SH-SY5Y (cell line): ENCODE results near the gene NEDD4L.

ENCODE experiments used
- GATA2 ChIP-seq: IDR thresholded peaks from 2 replicates; pipeline ENCODE4 v1.6.1; 2011; ENCODE audit warnings: mild to moderate bottlenecking, low read depth, low read length
- GATA3 ChIP-seq: IDR thresholded peaks from 2 replicates; pipeline ENCODE4 v1.6.1; 2011; ENCODE audit warnings: low read depth, mild to moderate bottlenecking, low read length, moderate library complexity

The NEDD4L gene

DNA sequence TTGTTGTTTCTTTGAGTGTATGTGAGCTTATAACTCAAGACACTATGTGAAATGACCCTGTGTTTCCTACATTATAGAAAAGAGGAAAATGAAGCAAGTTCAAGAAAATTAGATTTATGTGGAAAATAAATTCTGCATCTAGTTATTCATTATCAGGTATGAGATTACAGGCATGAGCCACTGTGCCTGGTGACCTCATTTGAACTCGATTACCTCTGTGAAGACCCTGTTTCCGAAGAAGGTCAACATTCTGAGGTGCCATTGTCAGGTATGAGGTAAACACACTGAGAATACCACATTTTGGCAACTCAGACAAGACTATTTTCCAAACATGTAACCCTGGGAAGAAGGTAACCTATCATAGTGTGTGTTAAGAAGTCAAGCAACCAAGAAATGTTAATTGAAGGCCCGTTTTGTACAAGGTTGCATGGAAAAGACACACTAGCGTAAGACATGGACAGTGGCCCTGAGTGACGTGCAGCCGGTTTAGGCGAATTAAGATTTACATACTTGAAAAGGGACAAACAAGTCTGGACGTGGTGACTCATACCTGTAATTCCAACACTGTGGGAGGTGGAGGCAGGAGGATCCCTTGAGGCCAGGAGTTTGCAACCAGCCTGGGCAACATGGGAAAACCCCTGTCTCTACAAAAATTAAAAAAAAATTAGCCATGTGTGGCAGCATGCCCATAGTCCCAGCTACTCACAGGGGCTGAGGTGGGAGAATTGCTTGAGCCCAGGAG is 186.6 kb downstream of the NEDD4L start:
- TF ChIP-seq GATA3 = no peak
- no peak for TF ChIP-seq GATA2

- no peak for TF ChIP-seq GATA2
- TF ChIP-seq GATA3 = no peak
Measured at GRCh38 chr18:58231930-58232329, 187.9 kb downstream of the NEDD4L start.

DNA sequence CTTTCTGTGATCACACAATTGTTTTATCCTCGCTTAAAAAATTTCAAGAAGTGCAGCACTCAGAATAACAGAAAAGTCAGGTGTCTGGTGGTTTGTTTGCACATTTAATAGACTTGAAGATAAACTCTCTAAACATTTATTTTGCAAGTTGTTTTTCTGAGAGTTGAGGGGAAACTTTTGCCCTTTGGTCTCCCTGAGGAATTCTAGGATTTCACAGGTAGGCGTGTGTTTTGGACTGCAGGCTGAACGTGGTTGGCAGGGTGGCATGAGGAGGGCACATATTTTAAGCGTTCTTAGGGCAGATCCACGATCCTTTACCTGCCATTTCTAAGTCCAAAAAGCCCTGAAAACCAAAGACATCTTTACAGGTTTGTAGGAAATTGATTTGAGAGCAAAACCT is 188.6 kb downstream of the NEDD4L start:
- no peak for TF ChIP-seq GATA3
- no peak for TF ChIP-seq GATA2

GRCh38 chr18:58234359-58234741 is 190.3 kb downstream of the NEDD4L start:
- TF ChIP-seq GATA2 = no peak
- no peak for TF ChIP-seq GATA3

- TF ChIP-seq GATA2 = no peak
- TF ChIP-seq GATA3 = no peak
Measured at GRCh38 chr18:58235001-58235436, 191.0 kb downstream of the NEDD4L start.

- TF ChIP-seq GATA2 (no peak), GATA3 (no peak)
Measured at GRCh38 chr18:58239879-58240278, 195.9 kb downstream of the NEDD4L start.

DNA sequence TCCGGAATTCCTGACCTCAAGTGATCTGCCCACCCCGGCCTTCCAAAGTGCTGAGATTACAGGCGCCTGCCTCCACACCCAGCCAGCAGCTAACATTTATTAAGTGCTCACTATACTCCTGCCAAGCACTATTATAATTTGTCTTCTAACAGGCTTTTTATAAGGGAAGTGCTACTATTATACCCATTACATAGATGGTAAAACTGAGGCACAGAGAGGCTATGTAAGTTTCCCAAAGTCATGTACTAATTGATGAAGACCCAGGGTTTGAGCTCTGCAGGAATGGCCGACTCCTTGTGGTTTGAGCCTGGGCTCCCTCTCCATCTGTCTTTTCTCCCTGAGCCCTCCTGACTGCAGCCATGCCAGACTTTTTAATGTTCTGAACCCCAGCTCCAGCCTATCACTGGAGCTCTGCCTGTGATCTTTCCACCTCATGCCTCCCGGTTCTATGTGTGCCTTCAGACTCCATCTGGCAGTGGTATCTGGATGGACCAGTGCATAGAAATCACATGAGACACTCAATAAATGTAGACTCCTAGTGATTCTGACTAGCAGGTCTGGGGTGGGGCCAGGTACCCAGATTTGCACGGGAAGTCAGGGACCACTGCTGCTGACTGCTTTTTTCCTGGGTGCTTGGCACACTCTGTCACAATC is 197.1 kb downstream of the NEDD4L start:
- TF ChIP-seq GATA2 (no peak), GATA3 (no peak)

- TF ChIP-seq GATA2 (no peak), GATA3 (no peak)
Measured at GRCh38 chr18:58241877-58242276, 197.9 kb downstream of the NEDD4L start.

DNA sequence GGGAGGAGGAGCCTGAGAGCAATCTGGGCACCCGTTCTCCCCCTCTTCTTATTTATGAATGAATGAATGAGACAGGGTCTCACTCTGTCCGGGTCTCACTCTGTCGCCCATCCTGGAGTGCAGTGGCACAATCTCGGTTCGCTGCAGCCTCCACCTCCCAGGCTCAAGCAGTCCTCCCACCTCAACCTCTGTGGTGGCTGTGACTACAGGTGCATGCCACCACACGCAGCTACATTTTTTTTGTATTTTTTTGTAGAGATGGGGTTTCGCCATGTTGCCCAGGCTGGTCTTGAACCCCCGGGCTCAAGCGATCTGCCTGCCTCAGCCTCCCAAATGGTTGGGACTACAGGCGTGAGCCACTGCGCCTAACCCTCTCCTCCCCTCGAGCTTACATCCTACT is 198.4 kb downstream of the NEDD4L start:
- TF ChIP-seq GATA2 (no peak), GATA3 (no peak)

GRCh38 chr18:58242968-58243367 is 198.9 kb downstream of the NEDD4L start:
- TF ChIP-seq GATA3 (no peak), GATA2 (no peak)

- TF ChIP-seq GATA2 (no peak), GATA3 (no peak)
Measured at GRCh38 chr18:58243401-58243800, 199.4 kb downstream of the NEDD4L start.

- no peak for TF ChIP-seq GATA2
- TF ChIP-seq GATA3 = no peak
Measured at GRCh38 chr18:58247363-58247834, 203.4 kb downstream of the NEDD4L start.

GRCh38 chr18:58249712-58250111 is 205.7 kb downstream of the NEDD4L start:
- TF ChIP-seq GATA3 = no peak
- TF ChIP-seq GATA2 = no peak

- no peak for TF ChIP-seq GATA2
- no peak for TF ChIP-seq GATA3
Measured at GRCh38 chr18:58251416-58251815, 207.4 kb downstream of the NEDD4L start.

DNA sequence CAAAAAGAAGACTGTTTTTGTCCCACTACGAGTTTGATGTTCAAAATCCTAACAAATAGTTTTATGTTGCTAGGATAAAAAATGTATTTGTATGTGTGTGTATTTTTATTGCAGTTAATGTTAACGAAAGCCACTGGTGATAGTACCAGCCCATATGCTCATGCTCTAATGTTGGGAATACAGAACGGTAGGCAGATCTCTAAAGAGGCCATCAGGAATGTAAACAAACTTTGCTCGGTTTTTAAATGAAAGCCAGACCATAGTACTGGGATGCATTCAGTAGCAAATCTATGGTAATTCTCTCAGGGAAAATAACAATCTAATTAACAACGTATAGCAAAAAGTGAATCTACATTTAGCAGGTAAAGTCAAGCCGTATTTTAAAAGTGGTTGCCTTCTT is 208.1 kb downstream of the NEDD4L start:
- no peak for TF ChIP-seq GATA3
- TF ChIP-seq GATA2 = no peak
